SK-N-SH (cell line): ENCODE data around the gene CFAP20DC. TPM values are rescaled to one million over a fixed set of nuclear protein-coding genes. Genes with fewer than 3 reads are reported as not detected.

Experiments used
- CTCF ChIA-PET: fragments of 300-600, 350-600 bp; formaldehyde crosslinking; extraction: SDS; loops from one replicate; lab custom pipeline; 2021; lab: Yijun Ruan, JAX
- POLR2A ChIA-PET: fragments of 350-600 bp; sonication (Branson Sonifier 250); formaldehyde crosslinking; extraction: SDS; loops from one replicate; lab custom pipeline; 2020; ENCODE audit warnings: antibody characterized with exemption, inconsistent platforms; lab: Yijun Ruan, JAX
- DNase-seq: peaks from one replicate; pipeline ENCODE4 v3.0.0; 2012
- H2AFZ ChIP-seq: fragments of 200-600 bp; sonication (generic); 2 replicates; pipeline ENCODE4 v1.8.1; 2016; ENCODE audit warnings: antibody characterized with exemption, mild to moderate bottlenecking, low read depth
- H3F3A ChIP-seq: fragments of 200-600 bp; sonication (generic); replicated peaks from 2 replicates; pipeline ENCODE3; 2016; ENCODE audit warnings: antibody characterized with exemption, mild to moderate bottlenecking; ENCODE audit not compliant: insufficient read depth
- H3K27ac ChIP-seq, 2 experiments: fragments of 200-500 bp in 1 of 2; fragments of 200-600 bp in 1 of 2; sonication (Bioruptor generic) in 1 of 2; sonication (generic), shearing (Covaris generic) in 1 of 2; 2 replicates each; pipeline versions ENCODE4 v1.5.1 to v1.6.1; 2014 to 2016; ENCODE audit warnings: low read depth in 2 of 2, inconsistent platforms in 1 of 2, low read length in 1 of 2, mild to moderate bottlenecking in 1 of 2, mixed read lengths in 1 of 2
- H3K27me3 ChIP-seq: fragments of 200-600 bp; sonication (generic), shearing (Covaris generic); 2 replicates; pipeline ENCODE4 v1.6.1; 2016; ENCODE audit warnings: mixed run types; ENCODE audit not compliant: insufficient read depth
- H3K36me3 ChIP-seq, 2 experiments: fragments of 200-500 bp in 1 of 2; fragments of 200-600 bp in 1 of 2; sonication (Bioruptor generic) in 1 of 2; sonication (generic) in 1 of 2; replicated peaks in 1 of 2; 2 replicates each; pipeline versions ENCODE3 to v1.5.1; 2014 to 2016; ENCODE audit warnings: low read length in 1 of 2, mild to moderate bottlenecking in 1 of 2; ENCODE audit not compliant: insufficient read depth in 2 of 2, control insufficient read depth in 1 of 2
- H3K4me1 ChIP-seq, 2 experiments: fragments of 200-500 bp in 1 of 2; fragments of 200-600 bp in 1 of 2; sonication (Bioruptor generic) in 1 of 2; sonication (generic), shearing (Covaris generic) in 1 of 2; 2 replicates each; pipeline versions ENCODE4 v1.5.1 to v1.6.1; 2014 to 2016; ENCODE audit warnings: low read depth in 1 of 2, low read length in 1 of 2, mixed run types in 1 of 2; ENCODE audit not compliant: insufficient read depth in 2 of 2, control insufficient read depth in 1 of 2
- H3K4me2 ChIP-seq: fragments of 200-600 bp; sonication (generic), shearing (Covaris generic); 2 replicates; pipeline ENCODE4 v1.6.1; 2017; ENCODE audit warnings: mixed run types
- H3K4me3 ChIP-seq, 2 experiments: fragments of 200-500 bp in 1 of 2; fragments of 200-600 bp in 1 of 2; sonication (Bioruptor generic) in 1 of 2; sonication (generic), shearing (Covaris generic) in 1 of 2; 2 replicates each; pipeline versions ENCODE4 v1.5.1 to v1.8.1; 2014 to 2016; ENCODE audit warnings: low read depth in 2 of 2, inconsistent platforms in 1 of 2, low read length in 1 of 2, mild to moderate bottlenecking in 1 of 2, mixed read lengths in 1 of 2, moderate library complexity in 1 of 2
- H3K79me2 ChIP-seq: fragments of 200-600 bp; sonication (generic); 2 replicates; pipeline ENCODE4 v1.8.1; 2017; ENCODE audit warnings: mild to moderate bottlenecking; ENCODE audit not compliant: insufficient read depth
- H3K9ac ChIP-seq: fragments of 200-600 bp; sonication (generic); 2 replicates; pipeline ENCODE4 v1.6.1; 2017; ENCODE audit warnings: mixed run types
- H3K9me2 ChIP-seq: fragments of 200-600 bp; sonication (generic); 2 replicates; pipeline ENCODE4 v1.6.1; 2017; ENCODE audit warnings: mixed run types
- H3K9me3 ChIP-seq: fragments of 200-600 bp; sonication (generic); 2 replicates; pipeline ENCODE4 v1.6.1; 2017; ENCODE audit warnings: mixed run types, mild to moderate bottlenecking, moderate library complexity
- H4K20me1 ChIP-seq: fragments of 200-600 bp; sonication (generic); 2 replicates; pipeline ENCODE4 v1.6.1; 2017; ENCODE audit warnings: mild to moderate bottlenecking, mixed run types; ENCODE audit not compliant: insufficient read depth
- EP300 ChIP-seq, 2 experiments: IDR thresholded peaks; 2 replicates each; pipeline versions ENCODE4 v1.4.0 to v1.6.1; 2012; ENCODE audit warnings: borderline replicate concordance in 1 of 2, low read depth in 1 of 2, low read length in 1 of 2
- WGBS: methylation state at CpG from one replicate; pipeline ENCODE4 v1.1.6; 2017; ENCODE audit warnings: low lambda C conversion rate; 5-methylcytosine and 5-hydroxymethylcytosine counted together
- polyA plus RNA-seq, 3 experiments: library from polyadenylated mRNA; depleted of rRNA; stranded (reverse); fragments of >200 nt; gene quantifications; 2 replicates each; pipeline ENCODE4 v1.2.3, GENCODE V29; 2012

The CFAP20DC gene
- polyA plus RNA-seq, 1 of the 3 experiments (the other 2 are of a cell fraction), result 1.8 TPM

DNA sequence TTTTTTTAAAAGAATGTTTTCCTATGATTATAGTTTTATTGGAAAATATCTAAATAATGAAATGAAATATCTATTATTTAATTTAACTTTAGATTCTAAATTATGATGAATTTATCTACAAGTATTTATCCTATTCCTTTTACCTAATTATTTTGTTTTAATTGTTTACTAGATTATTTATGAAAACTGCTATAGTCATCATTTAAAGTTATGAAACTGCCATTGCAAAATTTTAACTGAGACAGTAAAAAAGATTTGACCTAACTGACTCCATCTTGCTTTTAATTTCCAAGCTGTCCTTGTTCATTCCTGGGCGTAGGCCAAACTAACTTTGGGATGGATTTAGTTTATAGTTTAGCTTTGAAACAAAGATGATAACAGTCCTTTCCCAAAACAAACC is 357.3 kb downstream of the CFAP20DC start:
- Histone ChIP-seq H3K4me1 (no peaks in the 10 kb centered on the region), H3K9ac (no peak overlapping the region), H3K27ac (no peak overlapping the region), H3K4me2 (no peak overlapping the region), H3K36me3 (peaks cover 0 to 3% of the 10 kb centered on the region in 2 experiments), H3K79me2 (no peaks in the 10 kb centered on the region), H3K27me3 (no peaks in the 10 kb centered on the region)
- WGBS, result 21% methylated on average over 1 of the region's 1 CpG
- no peak for TF ChIP-seq EP300 (IDR thresholded peaks at IDR 0.05; ENCODE audit: borderline replicate concordance in 1 of 2, low read depth in 1 of 2, low read length in 1 of 2)
- TF ChIP-seq, all 33 proteins: peak for 0
- POLR2A ChIA-PET, result no interaction called here
- H3K9me2 ChIP-seq, result no peaks in the 10 kb centered on the region
- no peak overlapping the region for H3K4me3 ChIP-seq
- H4K20me1 ChIP-seq, result no peaks in the 10 kb centered on the region
- CTCF ChIA-PET, result interaction anchor here (1.1 kb wide), 1 partner anchor 71 kb away, joined by 3 read pairs; no protein-coding TSS in a partner anchor
- H2AFZ ChIP-seq, result no peak overlapping the region
- H3K9me3 ChIP-seq, result peaks cover 14% of the 10 kb centered on the region
- DNase-seq, result no peak
- H3F3A ChIP-seq, result no peaks in the 10 kb centered on the region
